Measurements from ENCODE around the gene ARHGEF12.

GRCh38 chr11:120310870-120311269 lies 25.3 kb upstream of the ARHGEF12 start:
- TF ChIP-seq CTCF (IDR thresholded peaks at IDR 0.05) (no peak), ZFX (IDR thresholded peaks at IDR 0.05; ENCODE audit: borderline replicate concordance) (no peak)

Measured in 22Rv1 (cell line).